SU-DHL-6 (cell line): ENCODE measurements around the gene SHISA5.
"Not testable (repeated sequence)": the region's sequence is repeated elsewhere in the genome, so short reads cannot be mapped to it uniquely, and the experiment has no call there.

Experiments
- H2AFZ ChIP-seq: fragments of 200-600 bp; sonication (generic); 2 replicates; pipeline ENCODE4 v1.6.1; 2014; ENCODE audit warnings: low read depth, mild to moderate bottlenecking, moderate library complexity, mixed read lengths, antibody characterized with exemption, low read length; ENCODE audit not compliant: severe bottlenecking
- H3F3A ChIP-seq: fragments of 200-600 bp; shearing (Covaris generic); 2 replicates; pipeline ENCODE4 v1.6.0; 2016; ENCODE audit warnings: antibody characterized with exemption, mild to moderate bottlenecking; ENCODE audit not compliant: insufficient read depth
- H3K27ac ChIP-seq: fragments of 200-600 bp; sonication (generic); 2 replicates; pipeline ENCODE4 v1.5.1; 2016; ENCODE audit warnings: low read depth, mild to moderate bottlenecking, low read length, moderate library complexity, mixed read lengths
- H3K27me3 ChIP-seq: fragments of 200-600 bp; sonication (generic), shearing (Covaris generic); 2 replicates; pipeline ENCODE4 v1.6.0; 2014; ENCODE audit warnings: mild to moderate bottlenecking, low read length
- H3K36me3 ChIP-seq: fragments of 200-600 bp; sonication (generic); 2 replicates; pipeline ENCODE4 v1.6.1; 2014; ENCODE audit warnings: mild to moderate bottlenecking, low read length, mixed read lengths
- H3K4me2 ChIP-seq: fragments of 300-600, 200-600 bp; shearing (Covaris generic), sonication (generic); 2 replicates; pipeline ENCODE4 v1.6.0; 2014; ENCODE audit warnings: low read length, low read depth, mild to moderate bottlenecking; ENCODE audit not compliant: poor library complexity, severe bottlenecking
- H3K4me3 ChIP-seq: fragments of 200-600 bp; sonication (generic); 2 replicates; pipeline ENCODE4 v1.5.1; 2014; ENCODE audit warnings: antibody characterized with exemption, low read length, mild to moderate bottlenecking, mixed read lengths; ENCODE audit not compliant: insufficient read depth, poor library complexity, severe bottlenecking
- H3K79me2 ChIP-seq: fragments of 200-600 bp; sonication (generic); 2 replicates; pipeline ENCODE4 v1.6.1; 2014; ENCODE audit warnings: mild to moderate bottlenecking, low read length, moderate library complexity; ENCODE audit not compliant: insufficient read depth
- H3K9ac ChIP-seq: fragments of 200-600 bp; sonication (generic); 2 replicates; pipeline ENCODE4 v1.7.0; 2014; ENCODE audit warnings: mild to moderate bottlenecking, low read length
- H3K9me2 ChIP-seq: fragments of 200-600 bp; sonication (generic); replicated peaks from 2 replicates; pipeline ENCODE4 v1.6.1; 2014; ENCODE audit warnings: low read length; ENCODE audit not compliant: insufficient read depth
- H3K9me3 ChIP-seq: fragments of 200-600 bp; sonication (generic); 2 replicates; pipeline ENCODE4 v1.6.1; 2014; ENCODE audit warnings: low read length, mixed read lengths; ENCODE audit not compliant: insufficient read depth
- H4K20me1 ChIP-seq: fragments of 200-600 bp; sonication (generic); 2 replicates; pipeline ENCODE4 v1.6.1; 2014; ENCODE audit warnings: low read depth, mild to moderate bottlenecking, antibody characterized with exemption, low read length, moderate library complexity, mixed read lengths
- EZH2phosphoT487 ChIP-seq: fragments of 200-600 bp; sonication (generic), shearing (Covaris generic); conservative IDR thresholded peaks from 2 replicates; pipeline ENCODE4 v1.6.1; 2018; ENCODE audit warnings: mild to moderate bottlenecking, antibody characterized with exemption, low read length, moderate library complexity, mixed read lengths
- TF ChIP-seq, protein P1 (sequence below): fragments of 200-600 bp; sonication (generic); IDR thresholded peaks from one replicate; pipeline ENCODE4 v1.5.1; 2017; ENCODE audit warnings: antibody characterized with exemption, mild to moderate bottlenecking, low read length, moderate library complexity; ENCODE audit not compliant: insufficient read depth, poor library complexity, severe bottlenecking

SHISA5 gene

GRCh38 chr3:48475188-48475587 is 28.8 kb downstream of the SHISA5 start:
- H3K36me3 ChIP-seq, result no peaks in the 10 kb centered on the region

DNA sequence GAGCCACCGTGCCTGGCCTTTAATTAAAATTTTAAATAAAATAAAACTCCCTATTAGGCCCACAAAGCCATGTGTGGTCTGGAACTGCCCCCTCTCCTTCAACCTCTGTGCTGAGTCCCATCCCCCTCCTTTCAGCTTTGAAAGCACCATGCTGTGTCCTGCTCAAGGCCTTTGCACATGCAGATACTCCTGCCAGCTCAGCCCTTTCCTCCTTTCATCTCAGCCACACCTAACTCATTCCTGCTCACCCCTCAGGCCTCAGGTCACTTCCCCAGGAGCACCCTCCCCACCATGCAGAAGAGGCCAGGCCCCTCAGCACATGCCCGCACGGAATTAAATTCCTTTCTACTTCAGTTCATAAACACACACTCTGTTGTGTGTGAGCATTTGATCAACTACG is 29.4 kb downstream of the SHISA5 start:
- H3K79me2 ChIP-seq, result 0 out of 2 replicates have a peak, but pooled peaks cover 3% of the 10 kb centered on the region
- no peaks in the 10 kb centered on the region for H3K9me2 ChIP-seq
- no peak overlapping the region for H2AFZ ChIP-seq
- no peak overlapping the region for H3K27ac ChIP-seq
- H3K4me2 ChIP-seq, result no peak overlapping the region
- no peaks in the 10 kb centered on the region for H3K27me3 ChIP-seq
- H4K20me1 ChIP-seq, result no peaks in the 10 kb centered on the region
- H3K36me3 ChIP-seq, result no peaks in the 10 kb centered on the region
- peaks cover 17% of the 10 kb centered on the region for H3F3A ChIP-seq
- no peak overlapping the region for H3K9ac ChIP-seq
- TF ChIP-seq, protein P1, sequence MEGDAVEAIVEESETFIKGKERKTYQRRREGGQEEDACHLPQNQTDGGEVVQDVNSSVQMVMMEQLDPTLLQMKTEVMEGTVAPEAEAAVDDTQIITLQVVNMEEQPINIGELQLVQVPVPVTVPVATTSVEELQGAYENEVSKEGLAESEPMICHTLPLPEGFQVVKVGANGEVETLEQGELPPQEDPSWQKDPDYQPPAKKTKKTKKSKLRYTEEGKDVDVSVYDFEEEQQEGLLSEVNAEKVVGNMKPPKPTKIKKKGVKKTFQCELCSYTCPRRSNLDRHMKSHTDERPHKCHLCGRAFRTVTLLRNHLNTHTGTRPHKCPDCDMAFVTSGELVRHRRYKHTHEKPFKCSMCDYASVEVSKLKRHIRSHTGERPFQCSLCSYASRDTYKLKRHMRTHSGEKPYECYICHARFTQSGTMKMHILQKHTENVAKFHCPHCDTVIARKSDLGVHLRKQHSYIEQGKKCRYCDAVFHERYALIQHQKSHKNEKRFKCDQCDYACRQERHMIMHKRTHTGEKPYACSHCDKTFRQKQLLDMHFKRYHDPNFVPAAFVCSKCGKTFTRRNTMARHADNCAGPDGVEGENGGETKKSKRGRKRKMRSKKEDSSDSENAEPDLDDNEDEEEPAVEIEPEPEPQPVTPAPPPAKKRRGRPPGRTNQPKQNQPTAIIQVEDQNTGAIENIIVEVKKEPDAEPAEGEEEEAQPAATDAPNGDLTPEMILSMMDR, result no peak
- no peak for TF ChIP-seq EZH2phosphoT487
- no peak overlapping the region for H3K4me3 ChIP-seq
- no peaks in the 10 kb centered on the region for H3K9me3 ChIP-seq

More at GRCh38 chr3:48475188-48475587, 28.8 kb downstream of the SHISA5 start:
- Histone ChIP-seq H3K4me2 (no peak overlapping the region), H3F3A (peaks cover 14% of the 10 kb centered on the region), H3K9me3 (no peaks in the 10 kb centered on the region), H3K79me2 (0 out of 2 replicates have a peak, but pooled peaks cover 3% of the 10 kb centered on the region), H2AFZ (no peak overlapping the region), H3K9me2 (no peaks in the 10 kb centered on the region), H3K4me3 (no peak overlapping the region), H4K20me1 (no peaks in the 10 kb centered on the region), H3K27ac (no peak overlapping the region), H3K27me3 (no peaks in the 10 kb centered on the region), H3K9ac (no peak overlapping the region)
- TF ChIP-seq, protein P1, result no peak
- TF ChIP-seq EZH2phosphoT487, result no peak

DNA sequence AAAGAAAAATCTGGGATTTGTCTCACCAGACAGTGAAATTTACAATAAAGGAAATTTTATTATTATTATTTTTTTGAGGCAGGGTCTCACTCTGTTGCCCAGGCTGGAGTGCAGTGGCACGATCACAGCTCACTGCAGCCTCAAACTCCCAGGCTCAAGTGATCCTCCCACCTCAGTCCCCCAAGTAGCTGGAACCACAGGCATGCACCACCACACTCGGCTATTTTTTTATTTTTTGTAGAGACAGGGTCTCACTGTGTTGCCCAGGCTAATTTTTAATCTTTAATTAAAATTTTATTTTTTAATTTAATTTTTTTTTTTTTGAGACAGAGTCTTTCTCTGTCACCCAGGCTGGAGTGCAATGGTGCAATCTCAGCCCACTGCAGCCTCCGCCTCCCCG is 29.9 kb downstream of the SHISA5 start:
- H3K9me3 ChIP-seq, H3K9ac ChIP-seq, H3K4me3 ChIP-seq, H3K27me3 ChIP-seq, H3K36me3 ChIP-seq, H3K9me2 ChIP-seq, H3K4me2 ChIP-seq, H3K79me2 ChIP-seq, H2AFZ ChIP-seq, H3K27ac ChIP-seq, H4K20me1 ChIP-seq: not testable (repeated sequence)
- H3F3A ChIP-seq, result peaks cover 17% of the 10 kb centered on the region

DNA sequence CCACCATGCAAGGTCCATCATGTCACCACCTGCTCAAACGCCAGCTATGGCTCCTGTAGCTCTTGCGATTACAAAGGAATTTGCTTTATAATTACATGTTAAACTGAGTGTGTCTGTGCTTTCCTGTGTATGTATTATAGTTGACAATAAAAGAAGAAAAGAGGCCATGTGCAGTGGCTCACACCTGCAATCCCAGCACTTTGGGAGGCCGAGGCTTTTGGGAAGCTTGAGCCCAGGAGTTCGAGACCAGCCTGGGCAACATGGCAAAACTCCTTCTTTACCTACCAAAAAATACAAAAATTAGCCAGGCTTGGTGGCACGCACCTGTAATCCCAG is 30.4 kb downstream of the SHISA5 start:
- Histone ChIP-seq H3K4me3 (no peak overlapping the region), H3K4me2 (peak overlapping the region; percentile 68), H3K36me3 (no peaks in the 10 kb centered on the region), H2AFZ (peak overlapping the region; percentile 72), H4K20me1 (no peaks in the 10 kb centered on the region), H3F3A (peaks cover 17% of the 10 kb centered on the region), H3K27me3 (no peaks in the 10 kb centered on the region), H3K27ac (peak overlapping the region; percentile 81), H3K9me3 (no peaks in the 10 kb centered on the region), H3K79me2 (0 out of 2 replicates have a peak, but pooled peaks cover 3% of the 10 kb centered on the region), H3K9ac (peak overlapping the region; percentile 71), H3K9me2 (no peaks in the 10 kb centered on the region)
- TF ChIP-seq, protein P1, result no peak
- TF ChIP-seq EZH2phosphoT487, result no peak
